HG03342 (cell line): ENCODE results near the gene CYP8B1.

Experiments used
- ATAC-seq: cut with Tn5 transposase; IDR thresholded peaks from one replicate; pipeline ENCODE4 v1.9.1; 2021; ENCODE audit warnings: mild to moderate bottlenecking, moderate library complexity; ENCODE audit not compliant: unreplicated experiment

CYP8B1 gene

GRCh38 chr3:42827654-42828053, 48.0 kb downstream of the CYP8B1 start:
- no peak for ATAC-seq

- ATAC-seq = no peak
These were observed 48.7 kb downstream of the CYP8B1 start for GRCh38 chr3:42827023-42827422.

DNA sequence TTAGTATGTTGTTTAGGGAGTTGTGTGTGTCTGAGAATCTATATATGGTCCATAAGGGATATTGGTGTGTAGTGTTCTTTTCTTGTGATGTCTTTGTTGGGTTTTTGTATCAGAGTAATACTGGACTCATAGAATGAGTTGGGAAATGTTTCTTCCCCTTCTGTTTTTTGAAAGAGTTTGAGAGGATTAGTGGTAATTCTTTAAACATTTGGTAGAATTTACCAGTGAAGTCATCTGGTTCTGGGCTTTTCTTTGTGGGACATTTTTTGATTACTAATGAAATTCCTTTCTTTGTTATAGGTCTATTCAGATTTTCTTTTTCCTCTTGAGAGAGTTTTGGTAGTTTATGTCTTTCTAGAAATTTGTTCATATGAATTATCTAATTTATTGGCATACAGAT, 49.5 kb downstream of the CYP8B1 start:
- ATAC-seq = no peak

- no peak for ATAC-seq
These were observed 52.3 kb downstream of the CYP8B1 start for GRCh38 chr3:42823351-42823750.

DNA sequence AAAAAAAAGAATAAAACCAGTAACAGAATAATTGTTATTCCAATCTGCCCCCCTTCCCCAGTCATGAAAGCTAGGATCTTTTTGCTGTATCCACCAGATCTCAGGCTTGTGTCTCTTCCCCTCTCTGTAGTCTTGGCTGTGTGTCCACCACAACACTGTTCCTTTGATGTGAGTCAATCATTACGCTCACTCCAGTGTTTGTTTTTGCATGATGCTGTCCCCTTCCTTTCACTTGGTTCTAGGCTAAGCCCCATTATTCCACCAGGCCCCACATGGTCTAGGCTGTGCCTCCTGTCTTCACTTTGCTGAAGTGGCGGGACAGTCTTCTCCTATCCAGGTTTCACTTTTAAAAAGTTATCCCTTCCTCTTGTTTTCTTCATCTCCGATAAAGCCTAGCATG, 52.9 kb downstream of the CYP8B1 start:
- ATAC-seq = no peak
